SJCRH30 (cell line): ENCODE results near the gene PDZD7. TPM values are rescaled to one million over a fixed set of nuclear protein-coding genes. Genes with fewer than 3 reads are reported as not detected.
A peak's percentile ranks its signal among the peaks of the same experiment; 100 is the strongest.
"Not testable (repeated sequence)": the region's sequence is repeated elsewhere in the genome, so short reads cannot be mapped to it uniquely, and the experiment has no call there.

Experiments used
- DNase-seq, 2 experiments: peaks; one replicate each; pipeline ENCODE4 v3.0.0-alpha.2; 2015 to 2020
- H3K27ac ChIP-seq: fragments of 250-450 bp; sonication (Bioruptor Pico); 2 replicates; pipeline ENCODE4 v1.5.1; 2020; ENCODE audit warnings: mild to moderate bottlenecking, moderate library complexity
- H3K27me3 ChIP-seq: fragments of 250-450 bp; sonication (Bioruptor Pico); 2 replicates; pipeline ENCODE4 v1.5.1; 2020; ENCODE audit warnings: mild to moderate bottlenecking, moderate library complexity
- H3K36me3 ChIP-seq: fragments of 250-450 bp; sonication (Bioruptor Pico); 2 replicates; pipeline ENCODE4 v1.5.1; 2020; ENCODE audit warnings: mild to moderate bottlenecking, moderate library complexity
- H3K4me1 ChIP-seq: fragments of 250-450 bp; sonication (Bioruptor Pico); 2 replicates; pipeline ENCODE4 v1.5.1; 2020; ENCODE audit warnings: mild to moderate bottlenecking, moderate library complexity
- H3K4me3 ChIP-seq: fragments of 250-450 bp; sonication (Bioruptor Pico); 2 replicates; pipeline ENCODE4 v1.5.1; 2020; ENCODE audit warnings: mild to moderate bottlenecking, moderate library complexity
- H3K9me3 ChIP-seq: fragments of 250-450 bp; sonication (Bioruptor Pico); replicated peaks from 2 replicates; pipeline ENCODE4 v1.5.1; 2020; ENCODE audit warnings: mild to moderate bottlenecking, moderate library complexity
- total RNA-seq: library from RNA; depleted of rRNA; stranded (reverse); fragments of >200 nt; shearing (Covaris generic); gene quantifications from 2 replicates; pipeline ENCODE4 v1.2.3, GENCODE V29; 2014

Gene PDZD7
- total RNA-seq, 1 experiment from 2014 or later: 0.89 TPM

- peaks cover 12% of the 10 kb centered on the region for H3K4me1 ChIP-seq
- H3K27me3 ChIP-seq: no peaks in the 10 kb centered on the region
- DNase-seq: no peak
- H3K4me3 ChIP-seq: peak overlapping the region; percentile 86
- no peaks in the 10 kb centered on the region for H3K9me3 ChIP-seq
- H3K36me3 ChIP-seq: peaks cover 32% of the 10 kb centered on the region
- peak overlapping the region; percentile 54; the same call in 1 of the 2 replicates for H3K27ac ChIP-seq
Measured at GRCh38 chr10:100986623-100986951, 44.3 kb downstream of the PDZD7 start.

- Histone ChIP-seq H3K27me3 (no peaks in the 10 kb centered on the region), H3K36me3 (peaks cover 23% of the 10 kb centered on the region)
Measured at GRCh38 chr10:100985336-100985735, 45.6 kb downstream of the PDZD7 start.

GRCh38 chr10:100984672-100985177, 46.2 kb downstream of the PDZD7 start:
- no peak for DNase-seq
- no peaks in the 10 kb centered on the region for H3K9me3 ChIP-seq
- H3K4me1 ChIP-seq: peaks cover 12% of the 10 kb centered on the region
- H3K36me3 ChIP-seq: peaks cover 18% of the 10 kb centered on the region
- H3K27me3 ChIP-seq: no peaks in the 10 kb centered on the region
- no peak overlapping the region for H3K27ac ChIP-seq
- no peak overlapping the region for H3K4me3 ChIP-seq

More at GRCh38 chr10:100985336-100985735, 45.6 kb downstream of the PDZD7 start:
- Histone ChIP-seq H3K9me3 (no peaks in the 10 kb centered on the region), H3K27ac (no peak overlapping the region), H3K4me3 (no peak overlapping the region), H3K4me1 (peaks cover 12% of the 10 kb centered on the region)
- DNase-seq: no peak

DNA sequence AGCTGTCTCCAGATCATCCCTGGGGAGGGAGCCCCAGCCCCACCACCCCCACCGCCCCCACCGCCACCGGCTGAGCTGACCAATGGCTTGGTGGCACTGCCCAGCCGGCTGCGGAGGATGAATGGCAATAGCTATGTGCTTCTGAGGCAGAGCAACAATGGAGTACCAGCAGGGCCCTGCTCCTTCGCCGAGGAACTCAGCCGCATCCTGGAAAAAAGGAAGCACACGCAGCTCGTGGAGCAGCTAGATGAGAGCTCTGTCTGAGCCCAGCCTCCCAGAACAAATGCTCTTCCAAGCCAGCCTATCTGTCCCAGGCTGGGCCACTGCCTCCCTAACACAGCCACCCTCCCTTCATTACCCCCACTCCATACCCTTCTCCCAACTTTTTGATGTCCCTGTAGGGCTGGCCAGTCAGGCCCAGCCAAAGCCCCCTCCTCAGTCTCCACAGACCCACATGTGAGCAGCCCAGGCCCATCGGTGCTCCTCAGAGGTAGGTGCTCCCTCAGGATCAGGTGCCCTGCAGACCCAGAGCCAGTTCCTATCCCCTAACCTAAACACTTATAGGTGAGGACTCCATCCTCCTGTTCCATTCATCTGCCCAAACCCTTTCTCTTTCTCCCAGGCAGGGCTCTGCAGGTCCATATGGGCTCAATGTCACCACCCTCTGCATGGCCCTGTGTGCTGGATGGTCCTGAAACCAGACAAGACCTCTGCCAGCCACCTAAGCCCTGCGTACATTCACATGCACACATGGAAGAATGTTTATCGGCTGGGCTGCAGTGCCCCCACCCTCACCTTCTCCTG, 46.9 kb downstream of the PDZD7 start:
- H3K9me3 ChIP-seq: no peaks in the 10 kb centered on the region
- H3K36me3 ChIP-seq: peaks cover 11% of the 10 kb centered on the region
- peaks cover 12% of the 10 kb centered on the region for H3K4me1 ChIP-seq
- no peak for DNase-seq
- H3K4me3 ChIP-seq: no peak overlapping the region
- no peak overlapping the region for H3K27ac ChIP-seq
- no peaks in the 10 kb centered on the region for H3K27me3 ChIP-seq

GRCh38 chr10:100982916-100983830, 47.8 kb downstream of the PDZD7 start:
- Histone ChIP-seq H3K4me3 (no peak overlapping the region), H3K27me3 (no peaks in the 10 kb centered on the region), H3K4me1 (peaks cover 6% of the 10 kb centered on the region), H3K36me3 (peaks cover 6% of the 10 kb centered on the region), H3K9me3 (no peaks in the 10 kb centered on the region), H3K27ac (no peak overlapping the region)
- no peak for DNase-seq

DNA sequence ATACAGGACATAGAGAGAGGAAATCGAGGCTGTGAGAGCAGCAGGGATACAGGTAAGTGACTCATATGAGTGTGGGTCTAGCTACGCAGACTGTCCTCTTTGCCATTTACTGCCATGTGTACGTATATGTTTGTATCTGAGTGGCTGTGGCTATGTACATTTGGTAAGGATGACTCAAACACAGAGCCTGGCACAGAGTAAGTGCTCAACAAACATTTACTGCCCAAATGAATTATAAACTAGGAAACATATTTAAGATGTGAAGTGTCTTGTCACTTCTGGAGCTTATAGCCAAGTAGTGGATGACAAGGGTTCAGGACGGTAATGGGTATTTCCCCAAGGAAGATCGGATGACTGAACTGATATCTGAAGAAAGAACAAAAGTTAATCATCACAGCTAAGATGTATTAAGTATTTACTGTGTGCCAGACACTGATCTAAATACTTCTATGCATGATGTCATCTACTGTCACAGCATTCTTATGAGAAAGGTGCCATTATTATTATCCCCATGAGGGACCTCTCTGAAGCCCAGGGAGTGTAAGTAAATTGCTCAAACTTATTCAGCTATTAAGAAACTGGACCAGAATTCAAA, 49.7 kb downstream of the PDZD7 start:
- Histone ChIP-seq H3K4me3 (no peak overlapping the region), H3K27ac (no peak overlapping the region), H3K36me3 (peaks cover 6% of the 10 kb centered on the region), H3K27me3 (no peaks in the 10 kb centered on the region), H3K9me3 (no peaks in the 10 kb centered on the region), H3K4me1 (peaks cover 2% of the 10 kb centered on the region; the same call in 1 of the 2 replicates)
- DNase-seq: no peak

DNA sequence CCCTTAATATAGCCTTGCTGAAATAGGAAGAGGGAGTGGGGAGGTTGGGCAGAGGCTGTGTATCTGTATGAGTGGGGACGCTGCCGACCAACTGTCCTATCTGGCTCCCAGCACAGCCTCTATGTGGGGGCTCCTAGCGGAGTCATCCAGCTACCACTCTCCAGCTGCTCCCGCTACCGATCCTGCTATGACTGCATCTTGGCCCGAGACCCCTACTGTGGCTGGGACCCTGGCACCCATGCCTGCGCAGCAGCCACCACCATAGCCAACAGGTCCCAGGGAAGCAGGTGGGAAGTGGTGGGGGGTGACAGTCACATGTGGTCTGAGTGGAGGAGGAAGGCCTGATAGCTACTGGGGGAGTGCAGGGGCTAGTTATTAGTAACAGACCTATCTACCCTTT, 50.2 kb downstream of the PDZD7 start:
- no peak for DNase-seq
- peaks cover under 1% of the 10 kb centered on the region; the same call in 1 of the 2 replicates for H3K4me1 ChIP-seq
- peaks cover 6% of the 10 kb centered on the region for H3K36me3 ChIP-seq
- H3K9me3 ChIP-seq: no peaks in the 10 kb centered on the region
- H3K27ac ChIP-seq: no peak overlapping the region
- no peaks in the 10 kb centered on the region for H3K27me3 ChIP-seq
- H3K4me3 ChIP-seq: no peak overlapping the region

DNA sequence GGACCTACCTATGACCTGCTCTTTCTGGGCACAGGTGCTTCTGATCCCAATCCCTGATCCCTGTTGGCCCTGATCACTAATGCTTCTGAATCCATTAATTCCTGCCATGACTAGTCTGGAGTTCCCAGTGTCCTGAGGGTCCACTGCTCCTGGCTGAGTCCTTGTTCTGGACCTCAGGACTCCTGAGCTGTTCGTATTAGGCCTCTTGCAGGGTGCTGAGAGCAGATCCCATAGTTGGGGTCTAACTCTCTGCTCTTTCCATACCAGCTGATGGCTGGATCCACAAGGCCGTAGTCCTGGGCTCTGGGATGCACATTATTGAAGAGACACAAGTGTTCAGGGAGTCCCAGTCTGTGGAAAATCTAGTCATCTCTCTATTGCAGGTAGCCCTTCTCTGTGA, 50.6 kb downstream of the PDZD7 start:
- H3K4me1 ChIP-seq: peaks cover 5% of the 10 kb centered on the region; the same call in 1 of the 2 replicates
- H3K4me3 ChIP-seq: no peak overlapping the region
- no peaks in the 10 kb centered on the region for H3K27me3 ChIP-seq
- H3K27ac ChIP-seq: no peak overlapping the region
- peaks cover 6% of the 10 kb centered on the region for H3K36me3 ChIP-seq
- no peaks in the 10 kb centered on the region for H3K9me3 ChIP-seq
- no peak for DNase-seq

GRCh38 chr10:100979791-100980272, 51.1 kb downstream of the PDZD7 start:
- H3K27me3 ChIP-seq: no peaks in the 10 kb centered on the region
- no peak overlapping the region for H3K27ac ChIP-seq
- H3K4me1 ChIP-seq: peaks cover 7% of the 10 kb centered on the region; the same call in 1 of the 2 replicates
- peaks cover 6% of the 10 kb centered on the region for H3K36me3 ChIP-seq
- DNase-seq: no peak
- no peaks in the 10 kb centered on the region for H3K9me3 ChIP-seq
- H3K4me3 ChIP-seq: no peak overlapping the region

- Histone ChIP-seq H3K27me3 (no peaks in the 10 kb centered on the region), H3K27ac (no peak overlapping the region), H3K4me1 (peaks cover 7% of the 10 kb centered on the region; the same call in 1 of the 2 replicates), H3K36me3 (peaks cover 6% of the 10 kb centered on the region), H3K4me3 (no peak overlapping the region), H3K9me3 (no peaks in the 10 kb centered on the region)
- DNase-seq: no peak
Measured at GRCh38 chr10:100978901-100979195, 52.1 kb downstream of the PDZD7 start.

- Histone ChIP-seq H3K36me3 (peaks cover 6% of the 10 kb centered on the region), H3K4me1 (peaks cover 7% of the 10 kb centered on the region; the same call in 1 of the 2 replicates), H3K9me3 (no peaks in the 10 kb centered on the region), H3K27me3 (no peaks in the 10 kb centered on the region), H3K4me3 (no peak overlapping the region), H3K27ac (no peak overlapping the region)
- no peak for DNase-seq
Measured at GRCh38 chr10:100978121-100978900, 52.6 kb downstream of the PDZD7 start.

- peaks cover 4% of the 10 kb centered on the region for H3K36me3 ChIP-seq
- no peak for DNase-seq
- H3K4me3 ChIP-seq: no peak overlapping the region
- peaks cover 7% of the 10 kb centered on the region; the same call in 1 of the 2 replicates for H3K4me1 ChIP-seq
- no peaks in the 10 kb centered on the region for H3K9me3 ChIP-seq
- H3K27me3 ChIP-seq: no peaks in the 10 kb centered on the region
- no peak overlapping the region for H3K27ac ChIP-seq
Measured at GRCh38 chr10:100977436-100977835, 53.5 kb downstream of the PDZD7 start.

GRCh38 chr10:100976906-100977305, 54.0 kb downstream of the PDZD7 start:
- no peak for DNase-seq

DNA sequence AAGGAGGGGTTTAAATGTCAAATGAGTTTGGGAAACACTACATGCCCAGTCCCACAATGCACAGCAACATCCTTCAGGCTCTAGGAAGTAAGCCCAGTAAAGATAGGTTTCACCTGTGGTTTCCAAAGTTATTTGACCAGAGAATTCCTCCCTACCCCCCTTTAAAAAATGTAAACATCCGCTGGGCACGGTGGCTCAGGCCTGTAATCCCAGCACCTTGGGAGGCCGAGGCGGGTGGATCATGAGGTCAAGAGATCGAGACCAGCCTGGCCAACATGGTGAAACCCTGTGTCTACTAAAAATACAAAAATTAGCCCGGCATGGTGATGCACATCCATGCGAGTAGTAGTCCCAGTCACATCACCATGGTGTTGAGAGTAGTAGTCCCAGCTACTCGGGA, 55.5 kb downstream of the PDZD7 start:
- not testable (repeated sequence) for H3K27me3 ChIP-seq, H3K4me1 ChIP-seq, H3K27ac ChIP-seq, DNase-seq, H3K9me3 ChIP-seq, H3K4me3 ChIP-seq, H3K36me3 ChIP-seq

More at GRCh38 chr10:100976906-100977305, 54.0 kb downstream of the PDZD7 start:
- H3K27me3 ChIP-seq: no peaks in the 10 kb centered on the region
- no peak overlapping the region for H3K4me3 ChIP-seq
- H3K9me3 ChIP-seq: no peaks in the 10 kb centered on the region
- no peak overlapping the region for H3K27ac ChIP-seq
- H3K36me3 ChIP-seq: peaks cover 4% of the 10 kb centered on the region
- H3K4me1 ChIP-seq: peaks cover 7% of the 10 kb centered on the region; the same call in 1 of the 2 replicates
